Epithelial cell of proximal tubule (primary cell): ENCODE results near the gene PARP14. TPM values are rescaled to one million over a fixed set of nuclear protein-coding genes. Genes with fewer than 3 reads are reported as not detected.
A peak's percentile ranks its signal among the peaks of the same experiment; 100 is the strongest.

ENCODE experiments used
- DNase-seq: peaks from one replicate; pipeline ENCODE4 v3.0.0-alpha.2; 2011; ENCODE audit warnings: low read depth
- H3K4me3 ChIP-seq: 2 replicates; pipeline ENCODE4 v1.5.1; 2011; ENCODE audit warnings: low read depth, mild to moderate bottlenecking, low read length
- total RNA-seq: library from RNA; depleted of rRNA; stranded (reverse); fragments of >200 nt; gene quantifications from 2 replicates; pipeline ENCODE4 v1.2.3, GENCODE V29; 2015
- TF ChIP-seq, protein P1 (sequence below): conservative IDR thresholded peaks from 2 replicates; pipeline ENCODE4 v1.5.1; 2012; ENCODE audit warnings: low read depth, mild to moderate bottlenecking, low read length

Gene PARP14
- total RNA-seq, 1 donor from 2014 or later = 27.7 TPM

DNA sequence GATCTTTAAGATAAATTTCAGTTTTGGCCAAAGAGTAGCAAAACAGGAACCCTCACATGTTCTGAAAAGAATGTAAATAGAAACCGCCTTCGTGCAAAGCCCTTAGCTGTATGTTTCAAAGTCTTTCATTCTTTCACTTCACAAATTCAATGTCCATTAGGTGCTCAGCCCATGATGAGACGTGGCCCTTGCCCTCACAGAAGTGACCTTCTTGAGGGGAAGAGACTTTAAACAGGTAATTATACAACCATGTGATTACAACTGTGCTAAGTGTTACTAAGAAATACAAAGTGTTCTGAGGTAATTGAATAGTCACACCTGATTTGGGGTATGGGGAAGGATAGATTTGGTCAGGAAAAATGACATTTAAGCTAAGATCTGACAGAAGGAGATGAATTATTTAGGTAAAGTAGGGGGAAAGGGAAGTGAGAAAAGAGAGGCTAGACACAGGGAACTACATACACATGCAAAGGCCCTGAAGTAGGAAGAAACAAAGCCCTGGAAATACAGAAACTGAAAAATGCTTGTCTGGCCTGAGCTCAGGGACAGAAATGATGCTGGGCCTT lies 93.4 kb downstream of the PARP14 start:
- TF ChIP-seq, protein P1, sequence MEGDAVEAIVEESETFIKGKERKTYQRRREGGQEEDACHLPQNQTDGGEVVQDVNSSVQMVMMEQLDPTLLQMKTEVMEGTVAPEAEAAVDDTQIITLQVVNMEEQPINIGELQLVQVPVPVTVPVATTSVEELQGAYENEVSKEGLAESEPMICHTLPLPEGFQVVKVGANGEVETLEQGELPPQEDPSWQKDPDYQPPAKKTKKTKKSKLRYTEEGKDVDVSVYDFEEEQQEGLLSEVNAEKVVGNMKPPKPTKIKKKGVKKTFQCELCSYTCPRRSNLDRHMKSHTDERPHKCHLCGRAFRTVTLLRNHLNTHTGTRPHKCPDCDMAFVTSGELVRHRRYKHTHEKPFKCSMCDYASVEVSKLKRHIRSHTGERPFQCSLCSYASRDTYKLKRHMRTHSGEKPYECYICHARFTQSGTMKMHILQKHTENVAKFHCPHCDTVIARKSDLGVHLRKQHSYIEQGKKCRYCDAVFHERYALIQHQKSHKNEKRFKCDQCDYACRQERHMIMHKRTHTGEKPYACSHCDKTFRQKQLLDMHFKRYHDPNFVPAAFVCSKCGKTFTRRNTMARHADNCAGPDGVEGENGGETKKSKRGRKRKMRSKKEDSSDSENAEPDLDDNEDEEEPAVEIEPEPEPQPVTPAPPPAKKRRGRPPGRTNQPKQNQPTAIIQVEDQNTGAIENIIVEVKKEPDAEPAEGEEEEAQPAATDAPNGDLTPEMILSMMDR = no peak
- no peak overlapping the region for H3K4me3 ChIP-seq
- no peak for DNase-seq

DNA sequence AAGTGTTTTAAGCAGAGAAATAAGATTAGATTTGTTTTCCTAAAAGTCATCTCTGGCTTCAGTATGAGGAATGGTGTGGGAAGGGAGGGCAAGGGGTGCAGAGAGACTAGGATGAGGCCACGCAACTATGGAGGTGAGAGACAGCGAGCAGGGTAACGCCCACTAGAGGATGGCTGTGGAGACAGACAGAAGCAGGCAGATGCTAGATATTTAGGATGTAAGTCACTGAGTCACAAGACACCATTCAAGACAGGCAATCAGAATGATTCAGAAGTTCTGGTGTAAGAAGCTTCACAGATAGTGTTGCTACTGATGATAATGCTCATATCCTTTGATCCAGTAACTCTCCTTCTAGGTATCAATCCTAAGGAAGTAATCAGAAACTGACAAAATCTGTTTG lies 93.9 kb downstream of the PARP14 start:
- DNase-seq = no peak
- no peak overlapping the region for H3K4me3 ChIP-seq
- TF ChIP-seq, protein P1 = peak; percentile 12

DNA sequence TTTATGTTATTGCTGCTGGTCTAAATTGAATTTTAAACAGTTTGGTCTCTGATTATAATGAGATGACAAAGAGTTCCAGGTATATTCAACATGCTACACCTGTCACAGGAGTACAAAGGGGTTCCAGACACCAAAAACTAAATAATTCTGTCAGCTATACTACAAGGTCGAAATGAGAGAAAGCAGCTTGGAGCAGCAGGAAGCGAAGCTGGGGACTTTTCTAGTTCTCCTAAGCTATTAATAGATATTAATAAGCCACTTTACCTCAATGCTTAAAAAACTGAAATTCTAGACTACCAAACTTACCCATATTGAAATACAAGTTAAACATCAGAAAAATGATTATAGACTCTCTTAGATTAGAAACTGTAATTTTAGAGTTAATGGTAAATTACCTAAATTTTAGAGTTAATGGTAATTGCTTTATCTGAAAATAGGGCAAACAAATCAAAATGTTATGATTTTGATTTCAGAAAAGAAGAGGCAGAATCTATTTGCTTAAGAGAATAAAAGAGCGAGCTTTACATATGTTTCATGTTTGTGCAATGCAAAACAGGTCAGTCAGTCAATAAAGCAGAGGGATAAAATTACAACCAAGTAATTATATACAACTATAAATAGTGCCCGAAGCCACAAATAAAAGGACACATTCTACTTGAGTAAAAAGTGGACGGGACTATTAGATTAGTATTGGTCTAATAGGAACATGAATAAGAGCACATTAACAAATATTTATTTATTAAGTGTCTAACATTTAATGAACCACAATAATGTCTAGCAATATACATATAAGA lies 96.2 kb downstream of the PARP14 start:
- H3K4me3 ChIP-seq = no peak overlapping the region
- TF ChIP-seq, protein P1 = no peak
- no peak for DNase-seq

DNA sequence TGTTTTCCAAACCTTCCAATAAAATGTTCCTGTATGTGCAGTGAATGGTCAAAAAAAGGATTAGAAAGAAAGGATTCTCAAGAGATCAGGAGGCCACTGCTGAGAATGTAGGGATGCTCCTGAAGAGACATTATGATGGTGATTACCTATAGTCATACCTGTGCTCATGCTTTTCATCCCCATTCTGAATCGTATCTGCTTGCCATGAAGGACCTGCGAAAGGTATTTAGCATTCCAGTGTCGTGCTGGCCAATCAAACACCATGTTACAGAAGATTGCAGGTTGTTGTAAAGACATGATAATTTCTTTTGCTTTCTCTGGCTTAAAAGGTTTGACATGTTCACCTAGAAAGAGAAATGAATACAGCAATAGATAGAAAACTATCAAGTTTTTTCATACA lies 96.9 kb downstream of the PARP14 start:
- TF ChIP-seq, protein P1 = no peak
- DNase-seq = no peak
- no peak overlapping the region for H3K4me3 ChIP-seq

Other genes with a start within 250 kb of the PARP14 start
- gene KPNA1, start 165.9 kb upstream of the PARP14 start, total RNA-seq = 14.8 and 17.9 TPM in 2 replicates
- 12.6 and 16.9 TPM in 2 replicates for gene PARP9, start 116.5 kb upstream of the PARP14 start, total RNA-seq
- gene DTX3L, start 116.5 kb upstream of the PARP14 start, total RNA-seq = 22.8 and 23.9 TPM in 2 replicates
- gene PARP15, start 103.2 kb upstream of the PARP14 start, total RNA-seq = 0.07 TPM in 1 of 2 replicates, not detected in the other
- 5.0 and 5.1 TPM in 2 replicates for gene HSPBAP1, start 113.0 kb downstream of the PARP14 start, total RNA-seq
- gene SLC49A4, start 114.2 kb downstream of the PARP14 start, total RNA-seq = 10.3 and 12.2 TPM in 2 replicates